Coronary artery (tissue), 2 donors: ENCODE results near the gene MYO1B.
"Not testable (repeated sequence)": the region's sequence is repeated elsewhere in the genome, so short reads cannot be mapped to it uniquely, and the experiment has no call there.

Experiments used
- DNase-seq: peaks from one replicate; pipeline ENCODE4 v3.0.0-alpha.2; 2017; ENCODE audit warnings: low spot score
- H3K27ac ChIP-seq, 2 donors: fragments of 200-600 bp; sonication (generic); one replicate each; pipeline ENCODE4 v1.5.1; 2016 to 2019
- H3K4me3 ChIP-seq: fragments of 200-600 bp; sonication (generic); 2 replicates; pipeline ENCODE4 v1.5.1; 2016; ENCODE audit warnings: mild to moderate bottlenecking, moderate library complexity
- TF ChIP-seq, protein P1 (sequence below): fragments of 200-600 bp; sonication (generic); IDR thresholded peaks from one replicate; pipeline ENCODE4 v1.5.1; 2019; ENCODE audit warnings: antibody characterized with exemption

Gene MYO1B

DNA sequence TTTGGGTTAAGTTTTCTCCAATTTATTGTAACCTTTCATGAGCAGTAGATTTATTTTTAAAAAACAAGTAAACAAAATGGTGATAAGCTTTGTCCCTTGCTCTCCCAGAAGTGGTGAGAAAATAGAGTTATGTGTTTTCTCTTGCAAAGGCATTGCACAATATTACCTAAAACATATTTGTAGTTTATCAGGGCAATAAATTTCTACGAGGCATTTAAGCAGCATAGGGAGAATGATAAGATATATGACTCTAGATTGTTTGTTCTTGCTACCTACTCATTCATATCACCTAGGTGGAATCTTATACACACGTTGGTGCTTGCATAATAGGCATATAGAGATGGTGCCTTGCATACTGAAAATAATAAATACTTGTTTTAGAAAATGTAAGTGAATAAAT is 201.7 kb downstream of the MYO1B start:
- DNase-seq: no peak
- TF ChIP-seq, protein P1, sequence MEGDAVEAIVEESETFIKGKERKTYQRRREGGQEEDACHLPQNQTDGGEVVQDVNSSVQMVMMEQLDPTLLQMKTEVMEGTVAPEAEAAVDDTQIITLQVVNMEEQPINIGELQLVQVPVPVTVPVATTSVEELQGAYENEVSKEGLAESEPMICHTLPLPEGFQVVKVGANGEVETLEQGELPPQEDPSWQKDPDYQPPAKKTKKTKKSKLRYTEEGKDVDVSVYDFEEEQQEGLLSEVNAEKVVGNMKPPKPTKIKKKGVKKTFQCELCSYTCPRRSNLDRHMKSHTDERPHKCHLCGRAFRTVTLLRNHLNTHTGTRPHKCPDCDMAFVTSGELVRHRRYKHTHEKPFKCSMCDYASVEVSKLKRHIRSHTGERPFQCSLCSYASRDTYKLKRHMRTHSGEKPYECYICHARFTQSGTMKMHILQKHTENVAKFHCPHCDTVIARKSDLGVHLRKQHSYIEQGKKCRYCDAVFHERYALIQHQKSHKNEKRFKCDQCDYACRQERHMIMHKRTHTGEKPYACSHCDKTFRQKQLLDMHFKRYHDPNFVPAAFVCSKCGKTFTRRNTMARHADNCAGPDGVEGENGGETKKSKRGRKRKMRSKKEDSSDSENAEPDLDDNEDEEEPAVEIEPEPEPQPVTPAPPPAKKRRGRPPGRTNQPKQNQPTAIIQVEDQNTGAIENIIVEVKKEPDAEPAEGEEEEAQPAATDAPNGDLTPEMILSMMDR: no peak

DNA sequence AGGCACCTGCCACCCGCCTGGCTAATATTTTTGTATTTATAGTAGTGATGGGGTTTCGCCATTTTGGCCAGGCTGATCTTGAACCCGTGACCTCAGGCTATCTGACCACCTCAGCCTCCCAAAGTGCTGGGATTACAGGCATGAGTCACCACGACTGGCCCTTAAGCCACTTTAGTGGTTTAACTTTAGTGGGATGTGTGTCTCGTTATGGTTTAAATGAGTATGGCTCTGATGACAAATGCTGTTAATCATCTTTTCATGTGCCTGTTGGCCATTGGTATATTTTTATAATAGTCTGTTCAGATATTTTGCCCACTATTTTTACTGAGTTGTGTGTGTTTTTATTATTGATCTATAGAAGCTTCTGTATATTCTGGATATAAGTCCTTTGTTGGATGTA is 205.9 kb downstream of the MYO1B start:
- no peak overlapping the region for H3K4me3 ChIP-seq
- TF ChIP-seq, protein P1: no peak
- DNase-seq: no peak
- H3K27ac ChIP-seq: no peak overlapping the region

More for the DNA sequence above, 201.7 kb downstream of the MYO1B start:
- Histone ChIP-seq H3K4me3 (no peak overlapping the region), H3K27ac (no peak overlapping the region)

DNA sequence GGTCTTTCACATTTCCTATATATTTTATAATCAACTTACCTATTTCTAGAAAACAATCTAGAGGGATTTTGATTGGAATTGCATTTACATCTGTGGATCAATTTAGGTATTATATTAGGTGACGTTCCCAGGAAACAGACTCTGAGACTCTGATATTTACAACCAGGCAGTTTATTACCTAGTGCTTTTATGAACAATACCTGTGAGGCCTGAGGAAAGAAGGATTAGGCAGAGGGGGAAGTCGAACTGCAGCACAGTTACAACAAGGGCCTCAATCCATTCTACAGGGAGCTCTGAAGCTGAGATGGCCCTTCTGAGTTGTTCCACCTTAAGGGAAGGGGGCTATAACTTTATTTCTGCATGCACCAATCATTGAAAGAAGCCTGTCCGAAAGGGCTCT is 206.9 kb downstream of the MYO1B start:
- DNase-seq: no peak

DNA sequence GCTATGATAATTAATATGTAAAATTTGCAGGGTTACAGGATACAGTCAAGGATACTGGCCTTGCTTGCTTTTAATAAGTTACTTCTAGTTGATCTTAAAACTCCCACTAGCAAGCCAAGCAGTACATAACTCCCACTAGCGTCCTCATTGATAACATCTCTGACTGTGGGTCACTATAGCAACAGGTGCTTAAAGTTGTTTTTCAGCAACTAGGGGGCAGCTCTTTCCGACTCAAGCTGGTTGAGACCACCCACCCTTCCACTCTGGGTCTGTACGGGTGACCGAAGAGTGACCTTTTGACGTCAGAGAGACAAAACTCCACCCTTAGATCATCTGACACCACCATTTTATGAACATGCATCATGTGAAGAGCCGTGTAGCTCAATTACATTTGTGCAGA is 208.6 kb downstream of the MYO1B start:
- TF ChIP-seq, protein P1: no peak
- H3K4me3 ChIP-seq: no peak overlapping the region
- no peak for DNase-seq
- no peak overlapping the region for H3K27ac ChIP-seq

More for the DNA sequence above, 206.9 kb downstream of the MYO1B start:
- no peak overlapping the region for H3K27ac ChIP-seq
- H3K4me3 ChIP-seq: no peak overlapping the region
- TF ChIP-seq, protein P1: no peak

DNA sequence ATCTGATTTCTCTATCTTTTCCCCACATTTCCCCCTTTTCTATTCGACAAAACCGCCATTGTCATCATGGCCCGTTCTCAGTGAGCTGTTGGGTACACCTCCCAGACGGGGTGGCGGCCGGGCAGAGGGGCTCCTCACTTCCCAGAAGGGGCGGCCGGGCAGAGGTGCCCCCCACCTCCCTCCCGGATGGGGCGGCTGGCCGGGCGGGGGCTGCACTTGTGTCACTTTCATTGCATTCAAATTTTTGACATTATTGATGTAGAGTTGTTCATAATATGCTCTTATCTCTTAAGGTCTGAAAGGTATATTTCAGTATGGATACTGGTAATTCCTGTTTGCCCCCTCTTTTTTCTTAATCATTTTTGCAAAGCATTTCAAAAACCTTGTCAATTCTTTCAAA is 211.3 kb downstream of the MYO1B start:
- not testable (repeated sequence) for H3K27ac ChIP-seq, DNase-seq, H3K4me3 ChIP-seq

DNA sequence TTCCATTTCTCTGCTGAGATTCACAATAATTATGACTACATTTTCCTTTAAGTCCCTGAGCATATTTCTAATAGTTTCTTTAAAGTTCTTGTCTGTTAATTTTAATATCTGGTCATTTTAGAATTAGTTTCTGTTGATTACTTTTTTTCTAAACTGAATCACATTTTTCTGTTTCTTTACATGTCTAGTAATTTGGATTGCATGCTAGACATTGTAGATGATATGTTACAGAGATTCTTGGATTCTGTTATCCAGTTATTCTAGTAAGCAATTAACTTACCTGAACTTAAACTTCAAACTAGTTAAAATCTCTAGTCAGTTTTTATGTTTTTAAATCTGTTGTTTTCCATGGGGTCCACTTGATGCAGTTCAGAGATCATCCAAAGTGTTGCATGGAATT is 214.0 kb downstream of the MYO1B start:
- DNase-seq: no peak
- Histone ChIP-seq H3K27ac (no peak overlapping the region), H3K4me3 (no peak overlapping the region)
- TF ChIP-seq, protein P1: no peak

DNA sequence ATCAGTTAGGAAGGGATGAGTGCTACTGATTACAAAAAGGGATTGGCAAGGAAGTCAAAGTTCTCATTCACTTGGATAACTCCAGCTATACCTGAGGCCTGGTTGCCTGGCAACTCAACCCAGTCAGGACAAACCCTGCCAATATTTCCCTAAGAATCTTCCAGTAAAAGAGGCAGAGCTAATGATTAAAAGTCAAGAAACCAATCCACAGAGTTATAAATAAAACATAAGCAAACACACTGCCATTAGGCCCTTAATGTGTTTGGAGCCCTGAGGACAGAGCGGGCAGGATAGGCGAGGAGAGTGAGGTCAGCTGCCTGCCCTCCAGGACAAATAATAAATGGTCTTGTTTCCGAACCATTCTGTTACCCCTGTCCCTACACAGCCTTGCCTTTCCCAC is 217.2 kb downstream of the MYO1B start:
- TF ChIP-seq, protein P1: no peak

DNA sequence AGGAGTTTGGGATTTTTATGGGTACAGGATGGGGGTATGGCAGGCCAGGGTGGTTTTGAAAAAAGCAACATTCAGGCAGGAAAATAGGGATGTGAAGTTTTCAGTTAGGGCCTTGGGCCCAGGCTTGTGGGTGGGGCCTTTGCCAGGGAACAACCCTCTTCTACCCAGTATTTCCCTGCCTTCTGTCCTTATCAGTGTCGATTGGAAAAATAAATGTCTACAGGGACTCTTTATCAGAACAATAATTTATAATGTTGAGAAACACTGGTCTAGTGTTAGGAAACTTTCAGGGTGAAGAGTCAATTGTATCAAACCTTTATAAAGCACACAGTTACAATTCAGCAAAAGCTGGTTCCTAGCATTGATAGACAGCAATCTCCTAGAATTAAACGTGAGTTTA is 218.6 kb downstream of the MYO1B start:
- TF ChIP-seq, protein P1: no peak
- no peak for DNase-seq
- Histone ChIP-seq H3K27ac (no peak overlapping the region), H3K4me3 (no peak overlapping the region)

More for the DNA sequence above, 217.2 kb downstream of the MYO1B start:
- DNase-seq: no peak
- no peak overlapping the region for H3K4me3 ChIP-seq
- H3K27ac ChIP-seq: no peak overlapping the region
